HG03460 (cell line): ENCODE data around the gene SLC35B3.
"Not testable (repeated sequence)": the region's sequence is repeated elsewhere in the genome, so short reads cannot be mapped to it uniquely, and the experiment has no call there.

Experiments
- ATAC-seq: cut with Tn5 transposase; IDR thresholded peaks from one replicate; pipeline ENCODE4 v1.9.1; 2021; ENCODE audit not compliant: unreplicated experiment

The SLC35B3 gene

DNA sequence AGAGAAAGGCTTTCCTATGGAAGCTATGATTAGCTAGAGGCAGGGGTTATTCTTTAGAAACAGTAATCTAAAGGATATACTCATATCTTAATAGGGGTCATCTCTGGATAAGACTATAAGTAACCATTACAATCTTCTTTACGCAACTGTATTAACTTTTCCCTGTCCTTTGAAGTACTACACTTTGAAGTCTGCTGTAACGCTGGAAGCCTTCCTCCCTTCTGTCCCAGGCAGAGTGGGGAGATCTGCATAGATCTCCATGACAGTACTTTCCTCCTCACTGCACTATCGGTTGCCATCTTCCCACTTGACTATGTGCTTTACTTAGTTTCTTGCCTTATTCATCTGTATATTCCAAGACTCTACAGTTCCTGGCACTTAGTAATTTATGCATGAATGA lies 20.1 kb downstream of the SLC35B3 start:
- ATAC-seq: no peak

DNA sequence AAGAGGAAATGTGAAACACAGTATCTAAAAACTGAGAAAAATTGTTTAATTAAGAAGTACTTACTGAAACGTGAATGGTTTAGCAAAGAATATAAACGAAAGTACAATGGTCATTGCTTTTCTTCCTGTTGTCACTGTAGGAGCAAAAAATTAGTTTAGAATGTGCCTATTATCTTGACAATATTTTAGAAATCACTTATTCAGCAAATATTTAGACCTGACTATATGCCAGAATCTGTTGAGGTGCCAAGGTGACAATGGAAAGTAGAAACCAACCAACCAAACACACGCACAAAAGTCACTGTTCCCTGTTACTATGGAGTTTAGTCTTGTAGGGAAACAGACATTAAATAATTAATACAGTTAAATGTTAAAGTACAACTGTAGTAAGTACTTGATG lies 20.5 kb downstream of the SLC35B3 start:
- no peak for ATAC-seq

DNA sequence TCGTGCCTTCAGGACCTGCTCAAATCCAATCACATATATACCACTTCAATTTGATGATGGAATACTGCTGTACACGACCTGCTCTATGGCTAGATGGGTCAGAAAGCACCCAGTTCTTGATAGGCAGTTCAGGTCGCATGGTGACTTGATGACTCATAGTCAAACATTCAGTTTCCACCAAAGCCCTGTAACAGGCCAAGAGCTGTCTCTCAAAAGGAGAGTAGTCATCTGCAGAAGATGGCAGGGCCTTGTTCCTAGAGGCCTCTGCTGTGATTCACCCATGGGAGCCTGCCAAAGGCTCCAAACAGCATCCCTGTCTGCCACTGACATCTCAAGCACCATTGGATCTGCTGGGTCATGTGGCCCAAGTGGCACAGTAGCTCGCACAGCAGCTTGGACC lies 29.4 kb downstream of the SLC35B3 start:
- not testable (repeated sequence) for ATAC-seq

DNA sequence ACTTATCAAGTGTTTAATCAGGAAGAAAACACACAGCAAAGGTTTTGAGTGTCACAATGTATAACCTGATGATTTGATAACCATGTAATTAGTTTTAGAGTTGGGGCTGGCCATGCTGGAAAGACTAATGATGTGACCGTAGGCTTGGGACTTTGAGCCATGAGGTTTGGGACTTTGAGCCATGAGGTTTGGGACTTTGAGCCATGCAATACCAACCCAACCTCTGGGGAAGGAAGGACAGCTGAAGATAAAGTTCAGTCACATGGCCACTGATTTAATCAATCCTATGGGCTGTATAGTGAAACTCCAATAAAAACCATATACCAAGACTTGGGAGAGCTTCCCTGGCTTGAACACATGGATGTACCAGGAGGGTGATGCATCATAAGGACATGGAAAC lies 32.8 kb downstream of the SLC35B3 start:
- no peak for ATAC-seq

DNA sequence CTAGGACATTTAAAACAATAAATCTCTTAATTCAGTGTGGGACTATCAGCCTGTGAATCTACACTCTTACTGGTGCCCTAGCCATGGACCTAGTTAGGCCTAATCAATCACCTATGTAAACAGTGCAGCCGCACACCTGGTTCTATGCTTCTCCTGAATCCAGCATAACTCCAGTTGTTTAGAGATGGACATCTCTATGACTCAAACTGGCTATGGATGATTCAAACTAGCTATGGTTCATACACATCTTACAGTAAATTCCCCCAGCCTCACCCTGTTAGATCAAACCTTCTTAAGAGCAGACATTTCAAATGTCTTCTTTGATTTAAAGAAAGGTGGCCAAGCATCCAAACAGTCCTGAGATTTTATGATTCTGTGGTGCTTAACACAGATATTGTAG lies 34.7 kb downstream of the SLC35B3 start:
- no peak for ATAC-seq

DNA sequence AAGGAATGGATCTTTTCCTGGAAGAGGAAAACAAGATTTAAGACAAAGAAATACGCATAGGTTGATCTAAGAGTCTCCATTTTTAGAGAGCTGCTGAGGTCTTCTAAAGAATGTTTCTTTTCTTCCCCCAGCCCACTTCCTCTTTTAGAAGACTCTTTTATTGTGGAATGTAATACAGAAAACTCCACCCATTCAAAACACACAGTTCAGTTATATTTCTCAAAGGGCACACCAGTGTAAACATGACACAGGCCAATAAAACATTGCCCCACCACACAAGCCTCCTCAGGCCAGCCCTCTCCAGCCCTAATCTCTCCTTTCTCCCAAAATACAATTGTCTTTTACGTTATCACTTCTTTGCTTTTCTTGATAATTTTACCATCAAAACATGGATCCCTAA lies 42.8 kb downstream of the SLC35B3 start:
- no peak for ATAC-seq

DNA sequence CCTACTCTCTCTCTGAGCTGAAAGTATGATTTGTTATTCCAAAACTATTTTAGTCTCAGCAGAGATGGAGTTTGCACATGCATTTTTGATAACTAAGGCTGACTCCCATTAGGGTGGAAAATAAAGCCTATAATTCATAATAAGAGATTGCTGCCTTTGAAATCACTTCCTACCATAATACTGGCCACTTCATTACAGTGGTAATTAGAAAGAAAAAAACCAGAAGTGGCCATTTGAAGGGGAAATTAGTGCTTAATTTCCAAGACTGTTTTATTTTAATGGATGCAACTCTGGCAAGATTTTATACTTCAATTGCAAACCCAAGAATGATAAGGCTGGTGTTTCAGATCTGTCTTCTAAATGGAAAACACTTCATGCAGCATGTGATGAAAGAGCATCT lies 43.4 kb downstream of the SLC35B3 start:
- no peak for ATAC-seq

DNA sequence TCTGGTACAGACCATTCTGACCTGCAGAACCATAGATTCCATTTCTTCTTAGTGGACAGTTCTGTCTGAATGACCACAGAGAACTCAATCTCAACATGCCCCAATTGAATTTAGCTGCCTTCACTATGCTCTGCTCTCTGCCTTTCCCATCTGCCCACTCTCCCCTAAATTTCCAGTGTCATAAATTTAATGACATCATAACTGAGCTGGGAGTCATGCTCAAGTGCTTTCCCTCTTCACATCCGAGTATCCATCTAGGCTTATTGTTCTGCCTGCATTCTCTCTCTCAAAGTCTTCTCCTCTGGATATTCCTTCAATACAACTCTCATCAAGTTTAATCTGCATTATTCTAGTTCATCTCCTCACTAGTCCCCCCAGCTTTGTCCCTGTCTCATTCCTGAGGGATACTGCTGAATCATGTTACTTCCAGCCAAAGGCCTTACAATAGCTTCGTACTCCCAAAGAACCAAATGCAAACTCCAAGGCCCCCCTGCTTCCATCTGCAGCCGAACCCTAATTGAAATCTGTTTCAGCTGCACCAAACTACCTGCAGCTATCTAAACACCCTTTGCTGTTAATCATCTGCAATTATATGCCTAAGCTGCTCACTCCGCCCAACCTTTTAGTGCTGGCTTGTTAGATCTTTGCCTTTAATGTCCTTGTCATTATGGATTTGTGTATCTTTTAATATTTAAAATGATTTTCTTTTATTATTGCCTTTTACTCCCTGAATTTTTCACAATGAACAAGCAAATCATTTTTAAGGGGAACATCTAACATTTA lies 46.1 kb downstream of the SLC35B3 start:
- no peak for ATAC-seq

DNA sequence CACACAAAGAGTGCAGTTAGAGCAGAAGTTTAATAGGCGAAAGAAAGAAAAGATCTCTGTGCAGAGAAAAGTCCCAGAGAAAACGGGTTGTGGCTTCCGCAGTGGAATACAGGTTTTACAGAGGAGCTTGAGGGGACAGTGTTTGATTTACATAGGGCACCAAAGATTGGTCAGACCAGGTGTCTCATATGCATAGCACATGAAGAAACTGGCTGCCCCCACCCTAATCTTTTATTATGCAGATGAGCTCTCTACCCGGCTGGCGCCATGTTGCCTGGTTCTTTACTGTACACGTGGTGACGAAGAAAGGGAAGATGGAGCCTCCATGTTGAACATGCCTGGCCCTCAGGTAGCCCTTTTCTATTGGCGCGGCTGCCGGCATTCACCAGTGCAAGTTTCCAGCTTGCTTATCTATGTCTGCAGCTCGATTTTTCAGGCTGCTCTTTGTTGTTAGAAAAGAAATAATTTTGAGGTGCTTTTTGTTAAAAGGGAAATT lies 47.4 kb downstream of the SLC35B3 start:
- ATAC-seq: no peak

DNA sequence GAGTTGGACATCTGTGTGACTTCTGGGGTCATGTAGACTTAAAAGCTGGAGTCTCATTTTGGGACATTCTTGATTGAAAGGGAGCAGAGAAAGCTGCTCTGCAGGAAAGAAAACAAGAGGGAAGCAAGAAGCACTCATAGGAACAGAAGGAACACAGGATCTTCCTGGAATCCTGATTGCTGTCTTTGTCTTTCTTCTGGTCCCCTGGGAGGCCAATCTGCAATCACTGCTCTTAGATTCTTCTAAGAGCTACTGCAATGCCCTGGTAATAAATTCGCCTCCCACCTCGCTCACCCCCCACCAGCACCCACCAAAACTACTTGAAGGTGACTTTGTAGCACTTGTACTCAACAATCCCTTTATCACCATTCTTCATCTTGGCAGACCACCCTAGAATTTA lies 51.8 kb downstream of the SLC35B3 start:
- no peak for ATAC-seq

DNA sequence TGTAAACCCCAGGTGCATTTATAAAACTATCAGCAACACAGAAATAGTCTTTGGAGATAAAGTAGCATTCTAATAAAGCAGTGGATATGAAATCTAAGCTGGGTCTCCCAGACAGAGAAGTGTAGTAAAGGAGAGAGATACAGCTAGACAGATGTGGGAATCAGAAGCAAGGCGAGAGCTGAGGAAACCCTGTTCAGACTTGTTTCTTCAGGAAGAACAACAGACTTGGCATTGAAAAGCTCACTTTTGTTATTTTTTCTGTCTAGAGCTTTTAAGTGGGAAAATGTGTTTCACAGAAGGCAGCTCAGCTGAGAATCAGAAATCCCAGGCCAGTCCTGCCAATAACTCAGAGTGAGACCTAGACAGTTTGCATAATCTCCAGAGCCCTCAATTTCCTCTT lies 52.9 kb downstream of the SLC35B3 start:
- no peak for ATAC-seq

DNA sequence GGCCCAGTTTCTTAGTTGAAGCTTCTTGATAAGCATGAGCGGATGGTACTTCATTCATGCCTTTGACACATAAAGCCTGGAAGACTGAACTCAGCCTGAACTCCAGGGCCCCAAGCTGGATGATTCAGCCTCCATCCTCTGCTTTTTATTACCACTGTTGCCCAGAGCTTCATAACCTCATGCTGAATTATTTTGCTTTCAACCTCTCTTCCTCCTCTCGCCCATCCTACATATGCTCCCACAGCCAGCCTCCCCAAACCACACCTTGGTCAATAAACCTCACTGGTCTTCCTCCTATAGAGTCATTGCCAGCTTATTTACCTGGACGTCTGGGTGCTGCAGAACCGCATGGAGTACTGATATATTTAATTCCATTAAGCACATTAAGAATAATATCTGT lies 59.4 kb downstream of the SLC35B3 start:
- no peak for ATAC-seq
